Kidney epithelial cell (primary cell): ENCODE measurements around the gene TMEM178B. TPM values are rescaled to one million over a fixed set of nuclear protein-coding genes. Genes with fewer than 3 reads are reported as not detected.
"Not testable (repeated sequence)": the region's sequence is repeated elsewhere in the genome, so short reads cannot be mapped to it uniquely, and the experiment has no call there.

Experiments used
- DNase-seq: peaks from one replicate; pipeline ENCODE4 v3.0.0-alpha.2; 2010; ENCODE audit warnings: low read depth
- H3K27me3 ChIP-seq: 2 replicates; pipeline ENCODE4 v1.6.0; 2011; ENCODE audit warnings: low read length; ENCODE audit not compliant: control insufficient read depth, insufficient read depth
- H3K36me3 ChIP-seq: 2 replicates; pipeline ENCODE4 v1.5.1; 2011; ENCODE audit warnings: low read length; ENCODE audit not compliant: control insufficient read depth, insufficient read depth
- H3K4me3 ChIP-seq: 2 replicates; pipeline ENCODE4 v1.5.1; 2011; ENCODE audit warnings: low read depth, mild to moderate bottlenecking, control low read depth, low read length
- CTCF ChIP-seq: IDR thresholded peaks from 2 replicates; pipeline ENCODE4 v1.5.1; 2011; ENCODE audit warnings: mild to moderate bottlenecking, moderate library complexity, low read length, control low read depth, inconsistent platforms; ENCODE audit not compliant: insufficient read depth, poor library complexity, severe bottlenecking
- total RNA-seq: library from RNA; depleted of rRNA; stranded (reverse); fragments of >200 nt; gene quantifications from 2 replicates; pipeline ENCODE4 v1.2.3, GENCODE V29; 2015

The TMEM178B gene
- total RNA-seq, 1 donor from 2014 or later: 9.7 TPM

- no peak for DNase-seq
- Histone ChIP-seq H3K4me3 (no peak overlapping the region), H3K36me3 (no peaks in the 10 kb centered on the region), H3K27me3 (no peaks in the 10 kb centered on the region)
- no peak for TF ChIP-seq CTCF
These were observed 18.7 kb upstream of the TMEM178B start for GRCh38 chr7:141055146-141055545.

GRCh38 chr7:141057788-141058187 is 16.1 kb upstream of the TMEM178B start:
- no peak for DNase-seq
- Histone ChIP-seq H3K4me3 (no peak overlapping the region), H3K36me3 (no peaks in the 10 kb centered on the region), H3K27me3 (no peaks in the 10 kb centered on the region)
- TF ChIP-seq CTCF: no peak

GRCh38 chr7:141067856-141068255 is 6.0 kb upstream of the TMEM178B start:
- not testable (repeated sequence) for H3K36me3 ChIP-seq, H3K4me3 ChIP-seq, H3K27me3 ChIP-seq, DNase-seq

GRCh38 chr7:141071260-141071854 is 2.5 kb upstream of the TMEM178B start:
- H3K27me3 ChIP-seq: peaks cover 6% of the 10 kb centered on the region
- no peak for DNase-seq
- peak overlapping the region; percentile 49 for H3K4me3 ChIP-seq

GRCh38 chr7:141071855-141072547 is 1.9 kb upstream of the TMEM178B start:
- Histone ChIP-seq H3K27me3 (peaks cover 6% of the 10 kb centered on the region), H3K4me3 (peak overlapping the region; percentile 49), H3K36me3 (no peaks in the 10 kb centered on the region)
- no peak for TF ChIP-seq CTCF
- DNase-seq: no peak

More at GRCh38 chr7:141071260-141071854, 2.5 kb upstream of the TMEM178B start:
- H3K36me3 ChIP-seq: no peaks in the 10 kb centered on the region
- peak; percentile 27 for TF ChIP-seq CTCF

- peak overlapping the region; percentile 49 for H3K4me3 ChIP-seq
- peak; percentile 65 for DNase-seq
- TF ChIP-seq CTCF: no peak
- H3K36me3 ChIP-seq: no peaks in the 10 kb centered on the region
- H3K27me3 ChIP-seq: peaks cover 6% of the 10 kb centered on the region
These were observed 1.2 kb upstream of the TMEM178B start for GRCh38 chr7:141072548-141073172.
